Hematopoietic multipotent progenitor cell treated with erythropoietin and hydrocortisone succinate and interleukin-3 and kit ligand, for 6 days (in vitro differentiated cells): ENCODE results near the gene TEAD4.

ENCODE experiments used
- DNase-seq: peaks from one replicate; pipeline ENCODE4 v3.0.0-alpha.2; 2015

Gene TEAD4

DNA sequence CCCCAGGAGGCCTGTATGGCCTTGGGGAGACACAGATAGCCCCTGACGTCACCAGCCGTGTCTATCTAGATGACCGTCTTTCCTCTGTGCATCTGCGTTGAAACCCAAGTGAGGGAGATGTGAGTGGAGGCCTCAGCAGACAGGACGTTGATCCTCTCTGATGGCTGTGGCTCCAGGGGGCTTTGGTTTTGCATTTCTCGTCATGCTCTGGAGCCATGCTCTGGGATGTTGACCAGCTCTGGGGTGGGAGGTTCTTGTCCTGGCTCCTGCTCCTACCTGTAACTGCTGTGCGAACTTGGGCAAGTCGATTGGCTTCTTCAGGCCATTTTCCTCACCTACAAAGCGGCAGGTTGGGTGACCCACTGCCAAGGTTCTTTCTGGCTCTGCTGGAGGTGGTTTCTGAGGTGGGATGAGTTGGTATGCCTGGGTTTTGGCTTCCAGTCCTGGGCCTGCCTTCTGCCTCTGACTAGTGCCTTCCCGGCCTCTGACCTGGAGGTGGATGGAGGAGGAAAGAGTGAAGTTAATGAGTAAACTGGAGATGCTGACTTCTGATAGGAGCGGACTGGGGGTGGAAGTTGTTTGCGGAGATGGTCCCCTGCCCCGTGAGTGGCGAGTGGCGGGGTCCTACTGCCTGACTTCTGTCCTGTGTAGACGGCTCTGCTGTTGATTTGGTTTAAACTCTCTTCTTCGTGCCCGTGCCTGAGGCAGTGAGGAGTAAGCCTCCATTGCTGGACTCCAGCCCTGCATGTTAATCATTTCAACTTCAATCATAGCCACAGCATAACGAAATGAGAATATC, 126.3 kb downstream of the TEAD4 start:
- DNase-seq = no peak

- no peak for DNase-seq
These were observed 127.0 kb downstream of the TEAD4 start for GRCh38 chr12:3086211-3086610.

DNA sequence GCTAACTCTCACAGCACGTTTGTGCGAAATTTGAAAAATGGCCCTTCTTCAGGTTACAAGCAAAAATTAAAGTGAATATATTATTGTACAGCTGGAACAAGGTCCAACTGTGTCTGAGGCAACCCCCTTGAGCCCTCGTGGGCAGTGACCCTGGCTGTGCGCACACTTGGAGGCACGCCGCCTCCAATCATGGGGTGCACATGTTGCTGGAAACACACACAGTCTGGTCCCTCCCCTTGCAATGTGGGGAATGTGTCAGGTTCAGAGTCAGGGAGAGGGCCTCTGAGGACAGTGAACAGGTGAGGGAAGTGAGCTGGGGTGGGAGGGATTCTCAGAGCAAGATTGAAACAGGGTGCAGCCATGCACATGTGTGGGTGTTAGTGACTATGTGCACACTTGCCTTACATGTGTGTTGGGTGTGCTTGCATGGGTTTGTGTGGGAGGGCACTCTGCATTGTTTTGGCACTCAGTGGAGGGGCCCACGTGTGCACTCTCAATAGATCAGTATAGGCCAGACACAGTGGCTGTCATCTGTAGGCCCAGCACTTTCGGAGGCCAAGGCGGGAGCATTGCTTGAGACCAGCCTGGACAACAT, 127.6 kb downstream of the TEAD4 start:
- no peak for DNase-seq

DNA sequence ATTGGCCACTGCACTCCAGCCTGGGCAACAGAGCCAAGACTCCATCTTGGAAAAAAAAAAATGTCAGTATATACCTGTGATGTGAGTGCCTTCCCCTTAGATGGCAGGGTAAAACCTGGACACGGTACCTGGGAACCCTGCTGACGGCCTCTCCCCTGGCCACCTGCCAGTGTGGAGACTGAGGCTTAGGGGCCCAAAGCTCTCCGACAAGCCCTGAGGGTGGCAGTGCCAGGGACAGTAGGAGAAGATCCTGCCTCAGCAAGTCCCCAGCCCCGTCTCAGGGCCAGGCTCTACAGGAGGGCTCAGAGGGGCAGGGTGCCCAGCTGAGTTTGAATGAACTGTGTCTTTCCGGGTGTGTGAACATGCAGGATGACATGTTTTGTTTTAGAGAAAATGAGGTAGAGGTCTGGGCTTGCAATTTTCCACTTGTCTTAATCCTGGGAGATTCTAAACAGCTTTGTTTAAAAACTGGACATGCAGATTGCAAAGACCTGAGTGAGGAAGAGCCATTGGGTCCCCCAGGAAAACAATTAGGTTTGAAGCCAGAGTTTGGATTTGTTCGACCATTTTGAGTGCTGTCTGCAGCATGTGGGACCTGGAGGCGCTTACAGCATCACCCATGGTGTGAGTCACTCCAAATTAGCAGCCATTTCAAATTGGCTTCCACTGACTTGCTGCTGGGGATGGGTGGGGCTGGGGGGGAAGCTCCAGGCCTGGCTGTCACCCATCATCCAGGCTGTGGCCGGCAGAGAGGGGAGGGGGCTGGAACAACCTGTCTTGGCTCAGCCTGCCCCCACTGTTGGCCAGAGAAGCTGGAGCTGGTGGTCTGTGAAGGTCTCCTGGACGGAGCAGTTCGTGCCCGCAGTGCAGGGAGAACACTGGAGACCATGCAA, 128.8 kb downstream of the TEAD4 start:
- DNase-seq = no peak

- DNase-seq = no peak
These were observed 130.4 kb downstream of the TEAD4 start for GRCh38 chr12:3089588-3089987.
